Sigmoid colon (tissue), 4 donors: ENCODE results near the gene NDUFS8.

Source experiments
- EP300 ChIP-seq, 4 donors: sonication (generic); formaldehyde crosslinking; IDR thresholded peaks; one replicate each; pipeline ENCODE4 v1.6.1; 2017; ENCODE audit warnings: antibody characterized with exemption in 4 of 4
- POLR2A ChIP-seq, 2 donors: fragments of 450-650 bp; IDR thresholded peaks; one replicate each; pipeline ENCODE4 v1.6.1; 2016; ENCODE audit warnings: antibody characterized with exemption in 2 of 2, mild to moderate bottlenecking in 2 of 2, moderate library complexity in 2 of 2
- POLR2AphosphoS5 ChIP-seq, 4 donors: sonication (generic); formaldehyde crosslinking; IDR thresholded peaks; one replicate each; pipeline ENCODE4 v1.6.1; 2017; ENCODE audit warnings: antibody characterized with exemption in 4 of 4
- TF ChIP-seq, protein P1 (sequence below), 4 experiments: fragments of 450-650 bp in 3 of 4; fragments of 200-600 bp in 1 of 4; IDR thresholded peaks; one replicate each; pipeline ENCODE4 v1.5.1; 2016 to 2019; ENCODE audit warnings: antibody characterized with exemption in 4 of 4, mild to moderate bottlenecking in 3 of 4, moderate library complexity in 2 of 4

DNA sequence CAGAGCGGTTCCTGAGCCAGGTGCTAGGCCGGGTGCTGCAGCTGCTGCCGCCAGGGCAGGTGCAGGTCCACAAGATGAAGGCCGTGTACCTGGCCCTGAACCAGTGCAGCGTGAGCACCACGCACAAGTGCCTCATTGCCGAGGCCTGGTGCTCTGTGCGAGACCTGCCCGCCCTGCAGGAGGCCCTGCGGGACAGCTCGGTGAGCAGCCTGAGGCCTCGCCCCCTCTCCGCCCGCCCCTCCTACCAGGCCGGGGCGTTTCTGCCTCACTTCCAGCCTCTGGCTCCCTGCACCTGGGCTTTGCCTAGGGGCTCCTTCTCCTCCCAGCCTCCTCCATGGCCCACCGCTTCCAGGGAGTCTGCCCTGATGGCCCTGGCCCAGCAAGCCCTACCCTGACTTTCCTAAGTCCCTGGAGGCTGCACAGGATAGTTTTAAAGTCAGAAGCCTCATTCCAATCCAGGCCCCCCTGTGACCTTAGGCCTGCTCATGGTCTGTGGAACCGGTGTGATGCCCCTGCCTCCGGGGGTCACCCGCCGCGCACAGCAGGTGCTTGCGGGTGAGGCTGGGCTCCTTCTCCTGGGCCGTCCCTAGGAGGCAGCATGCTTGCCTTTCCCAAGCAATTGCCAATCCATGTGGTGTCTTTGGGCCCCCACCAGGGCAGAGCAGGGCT, 13.8 kb downstream of the NDUFS8 start:
- TF ChIP-seq, protein P1, sequence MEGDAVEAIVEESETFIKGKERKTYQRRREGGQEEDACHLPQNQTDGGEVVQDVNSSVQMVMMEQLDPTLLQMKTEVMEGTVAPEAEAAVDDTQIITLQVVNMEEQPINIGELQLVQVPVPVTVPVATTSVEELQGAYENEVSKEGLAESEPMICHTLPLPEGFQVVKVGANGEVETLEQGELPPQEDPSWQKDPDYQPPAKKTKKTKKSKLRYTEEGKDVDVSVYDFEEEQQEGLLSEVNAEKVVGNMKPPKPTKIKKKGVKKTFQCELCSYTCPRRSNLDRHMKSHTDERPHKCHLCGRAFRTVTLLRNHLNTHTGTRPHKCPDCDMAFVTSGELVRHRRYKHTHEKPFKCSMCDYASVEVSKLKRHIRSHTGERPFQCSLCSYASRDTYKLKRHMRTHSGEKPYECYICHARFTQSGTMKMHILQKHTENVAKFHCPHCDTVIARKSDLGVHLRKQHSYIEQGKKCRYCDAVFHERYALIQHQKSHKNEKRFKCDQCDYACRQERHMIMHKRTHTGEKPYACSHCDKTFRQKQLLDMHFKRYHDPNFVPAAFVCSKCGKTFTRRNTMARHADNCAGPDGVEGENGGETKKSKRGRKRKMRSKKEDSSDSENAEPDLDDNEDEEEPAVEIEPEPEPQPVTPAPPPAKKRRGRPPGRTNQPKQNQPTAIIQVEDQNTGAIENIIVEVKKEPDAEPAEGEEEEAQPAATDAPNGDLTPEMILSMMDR (IDR thresholded peaks at IDR 0.05) = no peak
- TF ChIP-seq POLR2A (IDR thresholded peaks at IDR 0.05) = no peak
- no peak for TF ChIP-seq EP300 (IDR thresholded peaks at IDR 0.05)
- TF ChIP-seq POLR2AphosphoS5 (IDR thresholded peaks at IDR 0.05) = no peak
